Measurements from ENCODE around the gene COPS8.

Gene COPS8

DNA sequence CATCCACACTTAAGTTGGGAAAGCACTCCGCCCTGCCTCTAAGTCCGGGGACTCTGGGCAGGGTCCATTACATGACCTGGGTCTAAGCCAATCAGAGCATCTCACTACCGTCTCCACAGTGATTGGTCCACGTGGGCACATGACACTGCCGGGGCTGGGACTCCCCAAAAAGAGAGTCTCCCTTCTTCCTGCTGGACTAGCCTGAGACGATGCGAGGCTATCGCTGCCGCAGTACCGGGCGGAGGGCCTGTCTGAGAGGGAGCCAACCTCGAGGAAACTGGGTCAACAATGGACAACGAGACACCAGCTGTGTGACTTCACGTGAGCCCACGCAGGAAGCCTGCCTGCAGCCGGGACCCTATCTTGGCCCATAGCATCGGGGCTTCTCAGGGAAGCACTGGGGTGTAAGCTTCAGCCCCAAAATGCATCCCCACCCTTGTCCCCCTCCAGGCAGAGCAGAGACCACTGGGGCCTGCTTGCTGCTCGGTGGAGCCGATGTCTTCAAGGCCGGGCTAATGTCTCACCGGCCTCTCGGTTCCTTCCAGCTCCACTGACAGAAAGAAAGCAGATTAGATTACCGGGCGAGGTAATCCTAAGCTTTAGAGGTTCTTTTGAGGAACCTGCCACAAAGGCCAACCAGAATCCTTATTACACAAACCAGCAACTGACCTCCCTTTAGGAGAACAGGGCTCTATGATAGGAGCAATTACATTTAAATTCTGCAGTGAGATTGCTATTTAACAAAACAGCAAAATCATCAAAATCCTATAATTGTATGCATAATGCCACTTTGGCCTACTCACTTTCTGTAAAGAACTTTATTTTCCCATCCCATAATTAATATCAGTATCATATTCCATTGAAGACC, 21.3 kb upstream of the COPS8 start:
- DNase-seq (ENCODE audit: low spot score) (no peak), FAIRE-seq (no peak)

DNA sequence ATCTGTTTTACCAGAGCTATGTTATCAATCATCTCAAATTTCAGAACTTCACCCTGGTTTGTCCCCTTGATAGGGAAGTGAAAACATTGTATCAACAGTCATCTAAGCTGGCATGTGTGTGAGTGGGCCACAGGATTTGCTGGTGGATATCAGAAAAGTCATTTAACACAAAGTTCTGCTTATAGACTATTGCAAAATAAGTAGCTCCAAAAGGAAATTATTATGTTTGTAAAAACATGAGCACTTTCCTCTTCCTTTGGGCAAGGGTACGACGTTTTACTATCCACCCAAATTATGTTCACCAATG, 20.7 kb upstream of the COPS8 start:
- DNase-seq (ENCODE audit: low spot score): no peak

DNA sequence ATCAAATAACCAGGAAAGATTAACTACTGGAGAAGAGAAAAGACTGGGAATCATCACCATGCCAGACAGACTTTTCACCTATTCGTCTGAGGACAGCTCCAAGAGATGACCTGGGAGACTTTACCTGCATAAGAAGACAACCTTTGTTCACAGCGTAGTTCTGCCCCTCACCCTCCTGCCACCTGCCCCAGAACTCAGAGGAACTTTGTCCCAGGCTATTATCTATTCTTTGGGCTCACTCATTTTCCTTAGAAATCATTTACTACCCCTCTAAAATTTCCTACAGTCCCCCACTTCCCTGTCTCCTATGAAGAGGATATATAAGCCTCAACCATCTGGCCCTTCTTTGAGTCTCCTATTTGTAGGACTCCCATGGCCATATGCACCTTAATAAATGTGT, 19.3 kb upstream of the COPS8 start:
- DNase-seq (ENCODE audit: low spot score) (no peak), FAIRE-seq (no peak)

More for the DNA sequence above, 20.7 kb upstream of the COPS8 start:
- no peak for FAIRE-seq

DNA sequence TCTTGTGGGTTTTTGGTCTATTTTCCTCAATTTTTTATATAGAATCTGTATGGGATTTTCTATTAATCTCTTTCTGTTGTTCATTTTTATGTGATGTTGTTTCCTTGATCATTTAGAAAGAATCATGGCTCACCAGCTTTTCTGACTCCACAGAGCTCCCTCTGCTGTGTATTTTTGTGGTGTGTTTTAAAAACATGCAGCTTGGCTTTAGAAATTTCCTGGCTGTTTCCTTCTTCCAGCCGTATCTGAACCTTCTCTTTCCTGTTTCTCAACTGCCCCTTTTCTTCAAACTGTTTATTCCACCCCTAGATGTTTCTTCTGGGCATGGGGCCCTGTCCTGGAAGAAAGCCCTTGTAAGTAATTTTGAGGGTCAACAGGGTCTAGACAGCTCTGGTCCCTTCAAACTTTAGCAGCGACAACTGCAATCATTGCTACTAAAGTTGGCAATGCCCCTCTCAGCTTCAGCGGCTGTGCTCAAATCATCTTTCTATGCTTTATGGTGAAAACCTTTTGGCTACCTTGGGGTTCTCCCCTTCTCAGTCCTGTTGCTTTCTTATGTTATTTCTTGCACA, 17.6 kb upstream of the COPS8 start:
- DNase-seq (ENCODE audit: low spot score) (no peak), FAIRE-seq (no peak)

DNA sequence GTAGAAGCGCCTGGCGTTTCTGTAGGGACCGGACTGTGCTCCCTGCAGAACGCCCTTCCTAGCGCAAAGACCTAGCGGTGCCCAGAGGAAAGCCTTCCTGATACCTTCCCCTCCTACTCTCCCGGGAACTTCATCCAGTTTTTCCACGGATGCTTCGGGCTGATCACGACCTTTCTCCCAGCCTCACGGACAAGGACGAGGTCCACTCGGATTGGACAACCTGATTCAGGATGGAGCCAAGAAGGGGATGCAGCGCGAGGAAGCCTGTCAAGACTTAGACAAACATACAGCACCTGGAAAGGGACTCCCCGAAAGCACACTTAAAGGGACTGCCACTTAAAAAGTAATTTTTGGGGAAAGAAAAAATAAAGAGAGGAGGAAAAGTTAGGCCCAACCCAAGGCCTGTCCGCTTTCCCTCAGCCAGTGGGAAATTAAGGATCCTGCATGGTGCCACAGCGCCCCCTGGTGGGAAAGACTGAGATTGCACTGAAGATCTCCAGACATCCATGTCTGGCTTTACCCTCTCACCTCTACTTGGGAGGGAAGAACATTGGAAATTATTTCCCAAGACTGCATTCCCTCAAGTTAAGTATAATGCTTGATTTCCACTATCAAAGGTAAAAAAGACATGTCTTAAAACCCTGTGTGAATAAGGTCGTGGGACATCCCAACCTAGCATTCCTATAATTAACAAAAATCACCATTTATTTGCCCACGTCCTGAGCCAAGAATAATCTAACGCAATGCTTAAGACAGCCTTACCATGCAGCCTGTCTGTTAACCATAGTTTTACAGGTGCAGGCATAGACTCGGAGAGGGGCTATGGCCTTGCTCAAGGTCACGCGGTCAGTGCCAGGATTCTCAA, 13.4 kb upstream of the COPS8 start:
- FAIRE-seq: no peak

DNA sequence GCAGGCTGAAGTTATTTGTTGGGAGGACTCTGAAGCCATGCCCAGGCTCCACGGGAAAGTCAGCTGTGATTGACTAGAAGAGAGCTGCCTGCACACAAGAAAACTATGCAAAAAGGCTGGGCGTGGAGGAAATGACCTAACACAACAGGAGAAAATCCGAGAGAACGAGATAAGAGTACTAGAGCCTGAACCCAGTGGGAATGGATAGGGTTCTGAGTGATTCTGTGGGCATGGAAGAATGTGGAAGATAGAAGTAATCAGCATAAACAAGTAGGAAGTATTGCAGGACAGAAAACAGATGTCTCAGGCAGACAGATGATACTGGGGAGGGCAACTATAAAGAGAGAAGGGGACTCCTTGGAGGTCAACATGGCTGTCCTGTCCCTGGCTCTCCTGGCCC, 12.1 kb upstream of the COPS8 start:
- no peak for FAIRE-seq
- DNase-seq (ENCODE audit: low spot score): no peak

More for the DNA sequence above, 13.4 kb upstream of the COPS8 start:
- peak; percentile 27 for DNase-seq (ENCODE audit: low spot score)

DNA sequence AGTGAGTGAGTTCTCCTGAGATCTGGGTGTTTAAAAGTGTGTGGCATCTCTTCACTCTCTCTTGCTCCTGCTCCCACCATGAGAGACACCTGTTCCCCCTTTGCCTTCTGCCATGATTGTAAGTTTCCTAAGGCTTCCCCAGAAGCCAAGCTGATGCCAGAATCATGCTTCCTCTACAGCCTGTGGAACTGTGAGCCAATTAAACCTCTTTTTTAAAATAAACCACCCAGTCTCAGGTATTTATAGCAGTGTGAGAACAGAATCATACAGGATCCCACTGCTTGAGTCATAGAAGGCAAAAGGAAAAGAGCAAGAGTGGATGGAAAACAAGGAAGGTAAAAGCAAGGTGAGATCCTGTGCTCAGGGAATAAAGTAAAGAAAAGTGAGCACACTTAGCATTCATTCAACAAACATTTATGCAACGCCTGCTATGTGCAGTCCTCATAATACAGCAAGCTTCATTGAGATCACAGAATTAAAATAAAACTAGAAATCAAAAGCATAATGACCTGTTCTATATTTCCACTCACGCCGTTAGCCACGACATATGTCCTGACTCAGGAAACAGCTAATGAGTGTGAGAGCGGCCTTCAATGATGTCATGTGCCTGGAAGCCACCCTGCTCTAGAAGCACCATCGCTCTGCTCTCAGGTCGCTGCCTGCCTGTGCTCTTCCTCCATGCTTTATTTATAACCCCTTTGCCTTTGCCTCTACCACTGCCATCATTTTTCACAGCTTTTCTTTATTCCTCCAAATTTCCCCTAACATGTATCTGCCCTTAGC, 11.3 kb upstream of the COPS8 start:
- FAIRE-seq (no peak), DNase-seq (ENCODE audit: low spot score) (no peak)

DNA sequence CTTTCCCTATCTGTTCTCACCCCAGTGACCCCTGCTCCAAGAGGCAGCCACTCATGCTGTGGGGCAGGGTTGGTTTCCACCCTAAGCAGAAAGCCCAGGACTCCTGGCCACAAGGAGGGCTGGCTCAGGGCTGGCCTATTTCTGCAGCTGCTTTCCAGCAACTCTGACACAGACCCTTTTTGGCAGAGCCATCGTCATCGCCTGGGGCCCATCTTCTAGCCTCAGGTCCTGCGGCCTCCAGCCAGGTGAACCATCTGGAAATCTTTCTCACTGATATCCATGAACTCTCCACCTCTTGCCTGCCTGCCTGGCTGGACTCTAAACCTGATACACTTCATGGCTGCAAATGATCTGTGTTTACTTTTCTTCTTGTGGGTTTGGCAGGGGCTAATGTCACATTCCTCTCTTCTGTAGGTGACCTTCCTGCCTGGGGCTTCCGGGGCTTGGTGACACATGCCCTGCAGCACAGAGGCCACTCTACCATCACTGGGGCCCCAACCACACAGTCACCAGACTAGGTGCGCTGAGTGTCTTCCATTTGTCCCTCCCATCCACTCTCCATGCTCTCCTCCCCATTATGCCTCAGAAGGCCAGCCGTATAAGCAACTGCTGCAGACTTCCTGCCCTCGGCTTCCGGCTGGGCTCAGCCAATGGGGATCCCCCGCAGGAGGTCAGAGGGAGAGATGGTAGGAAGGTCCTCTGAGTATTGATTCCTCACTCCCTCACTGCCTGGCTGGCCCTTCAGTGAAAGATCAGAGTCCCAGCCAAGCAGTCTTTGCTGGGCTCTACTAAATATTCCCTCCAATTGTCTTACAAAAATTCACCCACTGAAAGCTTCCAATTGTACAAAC, 9.7 kb upstream of the COPS8 start:
- DNase-seq (ENCODE audit: low spot score): peak; percentile 81
- no peak for FAIRE-seq

DNA sequence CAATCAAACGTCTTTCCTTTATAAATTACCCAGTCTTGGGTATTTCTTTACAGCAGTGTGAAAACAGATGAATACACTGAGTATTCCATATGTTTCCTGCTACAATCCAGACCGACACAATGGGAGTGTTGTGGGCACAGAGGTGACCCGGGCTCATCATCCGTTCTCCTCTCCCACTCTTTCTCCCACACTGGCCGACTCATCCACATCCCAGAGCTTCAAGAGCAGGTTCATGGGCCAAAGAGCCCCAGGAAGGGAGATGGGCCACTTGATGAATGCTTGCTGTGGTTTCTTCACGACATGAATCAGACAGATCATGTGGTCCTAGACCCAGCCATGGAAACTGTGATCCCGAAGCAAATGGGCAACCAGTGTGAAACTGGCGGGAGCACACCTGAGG, 4.1 kb upstream of the COPS8 start:
- FAIRE-seq: no peak
- DNase-seq (ENCODE audit: low spot score): no peak

DNA sequence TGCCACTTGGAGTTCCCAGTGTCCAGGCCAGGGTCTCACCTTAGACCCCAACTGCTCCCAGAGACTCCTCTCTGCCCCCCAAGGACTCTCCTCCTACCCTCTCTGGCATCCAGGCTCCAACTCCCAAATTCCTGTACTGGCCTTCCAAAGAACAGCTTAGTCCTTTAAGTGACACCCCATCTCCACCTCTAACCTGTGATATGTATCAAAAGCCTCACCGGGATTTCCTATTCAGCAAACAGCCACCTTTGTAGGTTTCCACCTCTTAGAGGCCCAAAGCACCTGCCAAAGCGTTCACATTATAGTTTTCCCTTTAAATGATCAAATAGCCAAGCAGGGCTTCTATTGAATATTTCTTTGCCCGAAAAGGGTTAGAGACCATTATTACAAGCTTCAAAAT, 2.7 kb upstream of the COPS8 start:
- DNase-seq (ENCODE audit: low spot score) (no peak), FAIRE-seq (no peak)

DNA sequence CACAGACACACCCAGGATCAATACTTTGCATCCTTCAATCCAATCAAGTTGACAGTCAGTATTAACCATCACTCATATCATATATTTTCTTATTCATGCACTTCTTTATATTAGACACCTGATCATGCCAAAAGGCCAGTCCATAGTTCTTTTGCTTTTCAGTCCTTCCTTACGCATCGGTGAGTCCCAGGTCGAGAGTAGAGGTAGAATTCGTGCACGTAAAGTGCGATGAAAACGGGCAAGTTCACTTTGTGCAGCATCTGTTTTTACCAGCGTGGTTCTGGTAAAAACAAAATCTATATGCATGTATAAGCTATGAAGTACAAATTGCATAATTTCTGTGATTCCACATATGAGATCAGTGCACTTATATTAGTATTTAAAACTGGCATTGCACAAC, 1.2 kb upstream of the COPS8 start:
- DNase-seq (ENCODE audit: low spot score) (no peak), FAIRE-seq (no peak)

DNA sequence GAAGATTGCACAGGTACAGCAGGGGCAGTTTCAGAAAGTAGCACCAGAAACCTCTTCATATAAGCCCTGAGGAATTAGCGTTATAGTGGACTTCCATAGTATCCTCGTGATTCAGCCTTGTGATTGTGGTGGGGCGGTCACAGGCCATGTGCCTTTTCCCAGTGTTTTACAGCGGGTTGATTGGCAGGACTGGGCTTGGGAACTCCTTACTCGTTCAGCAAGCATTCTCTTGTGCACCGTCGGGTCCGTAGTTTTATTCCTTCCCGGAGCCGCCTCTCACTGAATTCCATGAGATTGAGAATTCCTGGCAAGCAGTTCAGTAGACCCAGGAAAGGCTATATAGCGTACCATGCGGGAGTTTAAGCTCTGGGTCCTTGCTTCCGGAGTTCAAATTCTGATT, 5.2 kb downstream of the COPS8 start:
- FAIRE-seq (no peak), DNase-seq (ENCODE audit: low spot score) (no peak)

DNA sequence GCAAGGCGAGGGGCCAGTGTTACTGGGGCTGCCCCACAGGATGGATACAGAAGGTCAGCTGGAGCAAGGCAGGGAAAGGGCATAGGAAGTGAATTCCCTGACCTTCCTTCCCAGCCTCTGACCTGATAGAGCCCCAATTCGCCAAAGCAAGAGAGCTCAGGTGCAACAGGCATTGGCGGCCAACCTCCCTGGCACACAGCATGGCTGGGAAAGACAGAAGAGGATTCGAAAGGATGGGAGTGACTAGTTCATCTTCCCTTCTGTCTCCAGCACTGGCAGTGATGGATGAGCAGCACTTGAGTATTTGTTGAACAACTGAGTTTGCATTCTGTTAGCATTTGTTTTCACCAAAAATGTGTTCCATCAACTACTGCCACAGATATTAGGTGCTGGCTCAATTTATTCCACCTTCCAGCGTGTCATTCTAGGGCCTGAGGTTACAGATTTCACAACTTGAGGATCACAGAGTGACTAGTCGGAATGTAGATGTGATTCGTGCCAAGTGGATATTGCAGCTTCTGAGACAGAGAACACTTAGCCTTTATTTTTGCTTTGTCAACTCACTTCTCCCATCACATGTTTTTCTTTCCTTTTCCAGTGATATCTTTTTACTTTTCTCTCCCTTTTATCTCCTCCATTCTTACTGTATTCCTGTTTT, 6.2 kb downstream of the COPS8 start:
- no peak for FAIRE-seq

DNA sequence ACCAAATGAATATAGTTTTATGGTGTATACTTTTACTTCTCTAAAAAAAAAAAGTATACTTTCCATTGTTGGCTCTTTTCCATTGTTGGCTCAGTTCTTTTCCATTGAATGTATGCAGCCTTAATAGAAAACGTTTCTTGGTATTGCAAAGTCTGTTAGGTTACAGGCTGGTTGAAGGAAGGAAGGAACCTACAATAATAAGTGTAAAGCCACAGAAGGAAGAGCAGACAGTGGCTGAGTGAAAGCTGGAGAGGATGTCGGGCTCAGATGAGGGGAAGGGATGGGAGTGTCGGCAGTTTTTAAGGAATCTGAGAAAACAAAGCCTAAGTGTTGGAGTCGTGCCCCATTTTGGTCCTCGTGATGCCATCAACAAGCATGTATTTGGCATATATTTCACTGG, 6.8 kb downstream of the COPS8 start:
- FAIRE-seq: no peak

More for the DNA sequence above, 6.2 kb downstream of the COPS8 start:
- no peak for DNase-seq (ENCODE audit: low spot score)

DNA sequence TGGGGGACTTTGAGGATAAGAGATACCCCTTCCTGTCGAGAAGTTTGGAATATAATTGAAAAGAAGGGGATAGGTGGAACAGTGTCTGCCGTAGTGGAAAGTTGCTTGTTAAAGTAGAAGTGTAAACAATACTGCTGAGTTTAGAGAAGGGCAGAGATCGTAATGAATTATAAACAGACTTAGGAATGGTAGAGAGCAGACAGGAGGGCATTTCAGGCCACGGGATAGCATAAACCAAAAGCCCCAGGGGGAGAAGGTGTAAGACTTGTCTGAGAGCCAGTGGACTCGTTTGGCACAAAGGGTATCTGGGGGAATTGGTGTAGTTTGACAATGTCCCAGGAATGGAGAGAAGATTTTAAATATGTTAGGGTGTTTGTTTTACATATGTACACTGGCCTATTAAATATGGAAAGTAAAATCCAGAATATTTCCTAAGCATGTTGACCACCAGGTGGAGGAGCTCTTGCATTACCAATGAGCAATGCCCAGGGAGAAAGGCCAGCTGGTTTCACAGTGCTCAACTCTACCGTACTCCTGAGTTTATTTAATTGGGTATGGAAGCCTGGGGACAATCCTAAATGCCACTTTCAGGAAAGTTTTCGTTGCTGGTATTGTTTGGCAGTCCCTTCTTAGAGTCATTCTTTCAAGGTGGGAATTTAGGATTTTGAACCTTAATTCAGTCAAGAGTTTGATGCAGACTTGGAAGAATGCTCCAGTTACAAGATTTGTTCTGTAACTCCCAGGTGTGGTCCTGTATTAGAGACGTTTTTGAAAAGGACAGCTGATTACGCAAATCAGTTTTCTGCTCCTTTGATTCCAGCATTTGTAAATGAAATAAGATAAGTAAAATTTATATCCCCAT, 7.5 kb downstream of the COPS8 start:
- no peak for FAIRE-seq
- no peak for DNase-seq (ENCODE audit: low spot score)

More for the DNA sequence above, 6.8 kb downstream of the COPS8 start:
- DNase-seq (ENCODE audit: low spot score): no peak

DNA sequence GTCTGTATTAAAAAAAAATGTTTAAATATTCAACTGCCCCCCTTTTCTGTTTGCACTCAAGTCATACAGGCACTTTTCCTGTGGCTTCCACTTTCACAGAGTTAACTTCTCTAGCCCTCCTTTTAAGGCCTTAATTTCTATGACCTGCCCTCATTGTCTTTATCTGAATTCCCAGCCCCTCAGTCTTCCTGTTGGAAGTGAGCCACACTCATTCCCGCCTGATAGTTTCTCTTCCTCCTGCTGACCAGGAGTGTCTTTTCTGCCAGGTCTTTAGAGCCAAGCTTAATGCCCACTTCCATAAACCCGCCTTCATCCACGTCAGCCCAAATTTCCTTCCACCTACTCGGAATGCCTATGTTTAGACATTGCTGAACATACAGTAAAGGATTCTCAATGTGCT, 10.5 kb downstream of the COPS8 start:
- DNase-seq (ENCODE audit: low spot score): no peak
- no peak for FAIRE-seq

DNA sequence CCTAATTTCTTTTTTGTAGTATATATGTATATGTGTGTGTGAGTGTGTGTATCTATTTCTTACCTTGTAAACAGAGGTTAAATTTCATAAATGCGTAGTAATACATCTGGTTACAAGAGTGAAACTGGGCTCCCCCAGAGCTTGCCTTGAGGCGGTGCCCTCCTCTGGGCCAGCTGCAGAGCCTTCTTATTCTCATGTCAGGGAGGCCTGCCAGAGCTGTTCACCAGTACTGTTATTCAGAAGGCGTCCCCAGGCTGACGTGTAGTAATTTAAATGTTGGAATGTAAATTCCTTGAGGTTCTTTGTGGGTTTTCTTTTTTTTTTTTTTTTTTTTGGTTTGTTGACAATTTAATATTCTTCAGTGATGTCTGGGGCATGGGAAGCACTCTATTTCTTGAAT, 11.2 kb downstream of the COPS8 start:
- FAIRE-seq (no peak), DNase-seq (ENCODE audit: low spot score) (no peak)

DNA sequence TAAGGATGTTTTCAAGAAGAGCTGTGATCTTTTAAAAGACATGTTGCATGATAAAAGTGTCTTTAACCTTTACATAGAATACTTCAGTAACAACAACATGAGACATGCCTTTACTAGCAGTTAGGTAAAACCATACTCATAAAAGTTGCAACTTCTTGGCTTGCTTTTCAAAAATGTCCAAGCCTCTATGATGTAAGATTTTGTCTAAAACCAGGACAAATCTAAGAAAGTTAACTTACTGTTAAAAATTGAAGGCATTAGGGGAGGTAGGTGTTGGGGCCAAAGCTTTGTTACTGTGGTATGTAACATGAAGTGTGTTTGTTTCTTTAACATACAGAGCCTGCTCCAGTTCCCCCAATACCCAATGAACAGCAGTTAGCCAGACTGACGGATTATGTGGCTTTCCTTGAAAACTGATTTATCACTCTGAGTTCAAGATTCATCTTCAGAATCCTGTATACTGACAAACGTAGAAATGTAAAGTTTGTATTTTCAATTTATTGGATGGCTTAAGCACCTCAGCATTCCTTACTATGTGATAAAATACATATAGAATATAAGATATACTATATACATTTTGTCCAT, 11.7 kb downstream of the COPS8 start:
- no peak for DNase-seq (ENCODE audit: low spot score)
- FAIRE-seq: no peak

Measured in RCC 7860 (cell line).